ENCODE measurements around the gene EMILIN2.

Gene EMILIN2

DNA sequence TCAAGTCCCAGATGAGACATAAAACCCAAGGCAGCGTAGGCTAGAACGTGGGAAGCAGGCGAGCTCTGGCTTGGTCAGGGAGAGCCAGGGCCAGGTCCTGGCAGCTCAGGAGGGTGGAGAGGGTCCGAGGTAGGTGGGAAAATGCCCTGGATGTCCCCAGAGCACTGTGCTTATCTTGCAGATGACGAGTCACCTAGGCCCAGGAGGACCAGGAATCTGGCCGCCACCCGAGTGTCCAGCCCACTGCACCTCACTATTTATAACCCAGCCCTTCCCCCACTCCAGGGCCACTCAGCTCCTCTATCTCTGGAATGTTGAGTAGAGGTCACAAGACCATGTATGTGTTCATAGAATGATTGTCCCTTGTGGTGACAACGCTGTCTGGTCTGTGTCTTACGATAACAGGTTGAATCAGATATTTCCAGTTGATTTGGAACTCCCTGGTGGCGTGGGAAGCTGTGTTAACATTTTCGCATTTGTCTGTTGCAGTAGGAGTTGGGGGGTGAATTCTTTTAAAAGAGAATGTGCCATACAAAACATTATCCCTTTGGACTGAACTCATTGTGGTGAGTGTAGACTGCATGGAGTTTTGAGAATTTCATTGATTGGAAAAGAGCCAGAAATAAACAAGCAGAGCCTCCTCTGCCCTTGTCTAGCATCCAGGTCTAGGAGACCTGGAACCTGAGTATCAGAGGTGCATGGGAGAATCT lies 47.5 kb downstream of the EMILIN2 start:
- TF ChIP-seq, protein P1, sequence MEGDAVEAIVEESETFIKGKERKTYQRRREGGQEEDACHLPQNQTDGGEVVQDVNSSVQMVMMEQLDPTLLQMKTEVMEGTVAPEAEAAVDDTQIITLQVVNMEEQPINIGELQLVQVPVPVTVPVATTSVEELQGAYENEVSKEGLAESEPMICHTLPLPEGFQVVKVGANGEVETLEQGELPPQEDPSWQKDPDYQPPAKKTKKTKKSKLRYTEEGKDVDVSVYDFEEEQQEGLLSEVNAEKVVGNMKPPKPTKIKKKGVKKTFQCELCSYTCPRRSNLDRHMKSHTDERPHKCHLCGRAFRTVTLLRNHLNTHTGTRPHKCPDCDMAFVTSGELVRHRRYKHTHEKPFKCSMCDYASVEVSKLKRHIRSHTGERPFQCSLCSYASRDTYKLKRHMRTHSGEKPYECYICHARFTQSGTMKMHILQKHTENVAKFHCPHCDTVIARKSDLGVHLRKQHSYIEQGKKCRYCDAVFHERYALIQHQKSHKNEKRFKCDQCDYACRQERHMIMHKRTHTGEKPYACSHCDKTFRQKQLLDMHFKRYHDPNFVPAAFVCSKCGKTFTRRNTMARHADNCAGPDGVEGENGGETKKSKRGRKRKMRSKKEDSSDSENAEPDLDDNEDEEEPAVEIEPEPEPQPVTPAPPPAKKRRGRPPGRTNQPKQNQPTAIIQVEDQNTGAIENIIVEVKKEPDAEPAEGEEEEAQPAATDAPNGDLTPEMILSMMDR (conservative IDR thresholded peaks at IDR 0.05; ENCODE audit: control insufficient read depth, insufficient read depth, low read depth, low read length): no peak
- no peak overlapping the region for H3K4me3 ChIP-seq (ENCODE audit: control insufficient read depth, low read depth, low read length)
- no peak for DNase-seq (ENCODE audit: low read depth)

GRCh38 chr18:2894841-2895370 lies 48.1 kb downstream of the EMILIN2 start:
- DNase-seq (ENCODE audit: low read depth): no peak
- TF ChIP-seq, protein P1 (conservative IDR thresholded peaks at IDR 0.05; ENCODE audit: control insufficient read depth, insufficient read depth, low read depth, low read length): no peak
- H3K4me3 ChIP-seq (ENCODE audit: control insufficient read depth, low read depth, low read length): no peak overlapping the region

- TF ChIP-seq, protein P1 (conservative IDR thresholded peaks at IDR 0.05; ENCODE audit: control insufficient read depth, insufficient read depth, low read depth, low read length): no peak
- no peak for DNase-seq (ENCODE audit: low read depth)
- H3K4me3 ChIP-seq (ENCODE audit: control insufficient read depth, low read depth, low read length): no peak overlapping the region
Observed at GRCh38 chr18:2895391-2895790, 48.6 kb downstream of the EMILIN2 start.

DNA sequence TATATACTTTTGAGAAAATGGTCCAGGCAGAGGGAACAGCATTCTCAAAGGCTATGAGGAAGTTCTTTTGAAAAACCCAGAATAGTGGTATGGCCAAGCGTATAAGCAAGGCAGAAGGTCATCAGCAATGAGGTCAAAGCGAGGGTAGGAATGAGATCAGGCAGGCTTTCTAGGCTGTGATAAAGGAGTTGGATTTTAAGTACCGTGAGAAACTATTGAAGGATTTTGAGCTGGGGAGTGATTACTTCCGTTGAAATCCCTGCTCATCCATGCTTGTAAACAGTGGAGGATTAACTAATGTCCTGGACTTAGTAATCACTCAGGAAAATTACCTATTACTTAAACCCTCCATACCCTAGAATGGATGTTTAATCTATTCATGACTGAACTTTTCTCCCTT lies 50.2 kb downstream of the EMILIN2 start:
- TF ChIP-seq, protein P1 (conservative IDR thresholded peaks at IDR 0.05; ENCODE audit: control insufficient read depth, insufficient read depth, low read depth, low read length): no peak
- H3K4me3 ChIP-seq (ENCODE audit: control insufficient read depth, low read depth, low read length): no peak overlapping the region
- DNase-seq (ENCODE audit: low read depth): no peak

DNA sequence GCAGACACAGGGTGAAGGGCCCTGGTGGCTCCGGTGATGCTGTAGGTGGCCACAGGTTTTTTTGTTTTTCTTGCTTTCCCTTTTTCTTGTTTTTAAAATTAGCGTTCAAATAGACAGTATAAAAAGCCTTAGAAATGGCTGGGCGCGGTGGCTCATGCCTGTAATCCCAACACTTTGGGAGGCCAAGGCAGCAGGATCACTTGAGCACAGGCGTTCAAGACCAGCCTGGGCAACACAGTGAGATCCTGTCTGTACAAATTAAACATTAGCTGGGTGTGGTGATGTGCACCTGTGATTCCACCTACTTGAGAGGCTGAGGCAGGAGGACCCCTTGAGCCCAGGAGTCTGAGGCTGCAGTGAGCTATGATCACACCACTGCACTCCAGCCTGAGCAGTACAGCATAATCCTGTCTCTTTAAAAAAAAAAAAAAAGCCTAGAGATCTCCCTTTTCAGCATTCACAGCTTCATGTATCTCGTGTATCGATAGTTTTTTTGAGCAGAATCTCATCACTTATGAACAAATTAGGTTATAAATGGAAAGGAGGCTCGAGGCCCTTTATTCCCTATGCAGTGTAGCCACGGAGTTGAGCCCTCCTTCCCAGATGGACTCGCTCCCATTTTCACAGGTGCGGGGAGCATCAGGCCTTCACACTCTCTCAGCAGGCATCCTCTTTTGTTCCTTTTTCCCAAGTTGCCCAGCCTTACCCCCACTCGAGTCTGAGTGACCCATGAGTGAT lies 50.8 kb downstream of the EMILIN2 start:
- no peak overlapping the region for H3K4me3 ChIP-seq (ENCODE audit: control insufficient read depth, low read depth, low read length)

DNA sequence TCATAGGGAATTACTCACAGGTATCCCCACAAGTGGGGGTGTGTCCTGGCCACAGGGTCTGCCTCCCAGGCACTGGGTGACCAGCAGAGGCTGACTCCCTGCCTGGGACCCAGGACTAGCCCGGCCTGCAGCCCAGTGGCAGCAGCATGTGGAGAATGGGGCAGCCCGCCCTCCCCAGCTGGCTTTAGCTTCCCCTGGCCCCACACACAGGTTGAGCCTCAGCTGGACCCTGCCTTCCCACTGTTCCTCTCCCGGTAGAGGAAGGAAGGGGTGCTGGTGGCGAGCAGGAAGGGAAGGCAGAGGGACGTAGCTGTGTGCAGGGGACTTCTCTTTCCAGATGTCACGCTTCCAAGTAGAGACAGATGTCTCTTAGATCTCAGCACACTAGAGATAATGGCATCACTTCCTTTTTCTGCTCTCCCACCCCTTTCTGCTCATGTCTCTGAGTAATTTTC lies 51.4 kb downstream of the EMILIN2 start:
- DNase-seq (ENCODE audit: low read depth): peak; percentile 63
- no peak overlapping the region for H3K4me3 ChIP-seq (ENCODE audit: control insufficient read depth, low read depth, low read length)
- TF ChIP-seq, protein P1 (conservative IDR thresholded peaks at IDR 0.05; ENCODE audit: control insufficient read depth, insufficient read depth, low read depth, low read length): no peak

More for the DNA sequence above, 50.8 kb downstream of the EMILIN2 start:
- TF ChIP-seq, protein P1 (conservative IDR thresholded peaks at IDR 0.05; ENCODE audit: control insufficient read depth, insufficient read depth, low read depth, low read length): no peak
- DNase-seq (ENCODE audit: low read depth): no peak
